Muscle layer of duodenum (tissue), 2 donors: ENCODE results near the gene HSPA12A.
A peak's percentile ranks its signal among the peaks of the same experiment; 100 is the strongest.

Experiments
- H3K27ac ChIP-seq: one replicate; pipeline ENCODE4 v1.7.0; 2013; ENCODE audit warnings: mild to moderate bottlenecking, low read length
- H3K27me3 ChIP-seq: one replicate; pipeline ENCODE4 v1.7.0; 2013; ENCODE audit warnings: low read depth, mild to moderate bottlenecking, control low read depth, low read length
- H3K36me3 ChIP-seq, 2 donors: one replicate each; pipeline ENCODE4 v1.7.0; 2013; ENCODE audit warnings: low read length in 2 of 2, control low read depth in 1 of 2, mild to moderate bottlenecking in 1 of 2; ENCODE audit not compliant: insufficient read depth in 2 of 2, control insufficient read depth in 1 of 2
- H3K4me1 ChIP-seq, 2 donors: one replicate each; pipeline ENCODE4 v1.7.0; 2013; ENCODE audit warnings: low read length in 2 of 2, mild to moderate bottlenecking in 2 of 2, control low read depth in 1 of 2, moderate library complexity in 1 of 2; ENCODE audit not compliant: insufficient read depth in 2 of 2, control insufficient read depth in 1 of 2
- H3K4me3 ChIP-seq, 2 donors: one replicate each; pipeline ENCODE4 v1.7.0; 2013; ENCODE audit warnings: low read length in 2 of 2, low read depth in 1 of 2, mild to moderate bottlenecking in 1 of 2
- H3K9me3 ChIP-seq, 2 donors: one replicate each; pipeline ENCODE4 v1.7.0; 2013; ENCODE audit warnings: low read length in 2 of 2, control low read depth in 1 of 2, mild to moderate bottlenecking in 1 of 2; ENCODE audit not compliant: control insufficient read depth in 1 of 2
- donor health status: healthy.

The HSPA12A gene

GRCh38 chr10:116740971-116741370 lies 1.4 kb downstream of the HSPA12A start:
- Histone ChIP-seq H3K27ac (no peak overlapping the region), H3K4me1 (peaks cover 3 to 10% of the 10 kb centered on the region in 2 donors), H3K9me3 (no peaks in the 10 kb centered on the region), H3K27me3 (peaks cover 4% of the 10 kb centered on the region), H3K4me3 (peak overlapping the region; percentile 52 to 85), H3K36me3 (no peaks in the 10 kb centered on the region)

DNA sequence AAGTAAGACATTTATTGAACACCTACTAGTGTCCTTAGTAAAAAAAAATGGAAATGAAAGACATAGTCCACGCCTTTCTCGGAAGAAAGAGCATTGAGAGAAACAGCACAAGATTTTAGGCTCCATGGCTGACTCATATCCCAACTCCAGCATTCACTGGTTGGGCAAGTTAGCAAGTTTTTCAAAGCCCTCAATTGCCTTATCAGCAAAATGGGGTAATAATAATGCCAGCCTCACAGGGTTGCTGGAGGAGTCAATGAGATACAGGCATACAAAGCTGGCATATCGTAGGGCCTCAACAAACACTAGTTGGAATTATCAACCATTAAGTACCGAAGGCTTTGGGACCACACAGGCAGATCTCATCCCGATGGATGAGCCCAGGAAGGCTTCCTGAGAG lies 4.0 kb downstream of the HSPA12A start:
- Histone ChIP-seq H3K27me3 (peaks cover 3% of the 10 kb centered on the region), H3K4me1 (peaks cover 1 to 10% of the 10 kb centered on the region in 2 donors), H3K36me3 (no peaks in the 10 kb centered on the region), H3K4me3 (no peak overlapping the region), H3K9me3 (no peaks in the 10 kb centered on the region), H3K27ac (no peak overlapping the region)

GRCh38 chr10:116737627-116738327 lies 4.6 kb downstream of the HSPA12A start:
- no peaks in the 10 kb centered on the region for H3K27me3 ChIP-seq
- peaks cover 0 to 10% of the 10 kb centered on the region in 2 donors for H3K4me1 ChIP-seq
- no peak overlapping the region for H3K4me3 ChIP-seq
- H3K36me3 ChIP-seq: no peaks in the 10 kb centered on the region
- no peak overlapping the region for H3K27ac ChIP-seq
- no peaks in the 10 kb centered on the region for H3K9me3 ChIP-seq

- no peaks in the 10 kb centered on the region for H3K27me3 ChIP-seq
- H3K4me1 ChIP-seq: no peaks in the 10 kb centered on the region
- H3K36me3 ChIP-seq: no peaks in the 10 kb centered on the region
- H3K4me3 ChIP-seq: no peak overlapping the region
- H3K27ac ChIP-seq: no peak overlapping the region
- H3K9me3 ChIP-seq: no peaks in the 10 kb centered on the region
These were observed 8.8 kb downstream of the HSPA12A start for GRCh38 chr10:116733566-116733965.

DNA sequence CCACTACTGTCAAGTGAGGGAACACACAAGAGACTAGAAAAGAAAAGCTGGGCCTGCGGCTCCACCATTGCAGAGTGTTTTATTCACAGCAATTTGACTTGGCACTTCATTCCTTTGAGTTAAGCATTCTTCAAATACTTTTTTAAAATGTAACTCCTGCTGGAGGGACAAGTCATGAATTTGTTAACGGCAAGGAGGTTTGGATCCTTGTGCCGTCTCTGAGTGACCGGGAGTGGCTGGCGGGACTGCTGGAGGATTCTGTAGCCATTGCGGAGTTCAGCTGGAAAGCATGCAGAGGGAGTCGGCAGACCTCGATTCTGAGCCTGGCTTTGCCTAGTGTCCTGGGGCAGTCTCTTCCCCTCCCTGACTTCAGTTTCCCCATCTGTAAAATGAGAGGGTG lies 9.8 kb downstream of the HSPA12A start:
- Histone ChIP-seq H3K27me3 (no peaks in the 10 kb centered on the region), H3K4me1 (no peaks in the 10 kb centered on the region), H3K27ac (no peak overlapping the region), H3K4me3 (no peak overlapping the region), H3K36me3 (no peaks in the 10 kb centered on the region), H3K9me3 (no peaks in the 10 kb centered on the region)

GRCh38 chr10:116730464-116731260 lies 11.7 kb downstream of the HSPA12A start:
- H3K9me3 ChIP-seq: no peaks in the 10 kb centered on the region
- H3K36me3 ChIP-seq: no peaks in the 10 kb centered on the region
- no peak overlapping the region for H3K4me3 ChIP-seq
- H3K27ac ChIP-seq: no peak overlapping the region
- peaks cover 0 to 4% of the 10 kb centered on the region in 2 donors for H3K4me1 ChIP-seq
- H3K27me3 ChIP-seq: no peaks in the 10 kb centered on the region

DNA sequence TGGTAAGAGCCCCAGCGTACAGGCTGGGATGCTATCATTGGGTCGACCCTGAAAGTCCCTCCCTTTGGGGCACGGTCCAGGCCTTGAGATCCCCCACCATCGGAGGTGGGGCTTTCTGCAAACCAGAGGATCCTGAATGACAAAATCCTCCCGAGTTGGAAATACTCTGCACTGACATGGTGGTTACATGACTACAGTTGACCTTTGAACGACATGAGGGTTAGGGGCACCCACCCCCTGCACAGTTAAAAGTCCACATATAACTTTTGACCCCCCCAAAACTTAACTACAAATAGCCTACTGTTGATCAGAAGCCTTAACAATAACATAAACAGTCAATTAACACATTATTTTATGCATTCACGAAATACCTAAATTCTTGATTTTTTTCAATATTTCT lies 13.1 kb downstream of the HSPA12A start:
- H3K4me1 ChIP-seq: peaks cover 0 to 4% of the 10 kb centered on the region in 2 donors
- H3K27ac ChIP-seq: no peak overlapping the region
- H3K36me3 ChIP-seq: no peaks in the 10 kb centered on the region
- no peaks in the 10 kb centered on the region for H3K27me3 ChIP-seq
- no peak overlapping the region for H3K4me3 ChIP-seq
- H3K9me3 ChIP-seq: no peaks in the 10 kb centered on the region

DNA sequence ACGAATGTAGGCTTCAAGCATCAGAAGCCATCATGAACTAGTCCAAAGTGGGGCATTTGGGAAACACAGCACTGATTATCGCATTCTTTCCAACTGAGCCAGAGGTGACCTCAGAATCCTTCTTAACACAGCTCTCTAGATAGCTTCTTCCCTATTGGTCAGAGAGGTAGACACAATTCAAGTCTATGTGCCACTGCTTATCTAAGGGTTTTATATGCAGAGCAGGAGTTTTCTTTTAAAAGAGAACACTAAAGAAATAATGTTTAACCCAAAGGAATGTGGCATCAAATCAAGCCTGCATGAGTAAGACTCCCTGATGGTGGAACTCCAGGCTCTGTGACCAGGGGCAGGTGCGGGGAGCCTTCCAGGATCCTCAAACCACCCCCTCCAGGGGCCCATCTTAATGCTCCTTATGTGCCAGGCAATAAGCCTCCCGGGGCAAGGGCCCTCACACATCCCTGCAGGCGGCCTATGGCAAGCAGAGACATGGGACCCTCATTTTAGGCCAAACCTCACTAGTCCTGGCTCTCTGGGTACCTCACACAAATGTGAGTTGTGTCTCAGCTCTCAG lies 13.8 kb downstream of the HSPA12A start:
- H3K36me3 ChIP-seq: no peaks in the 10 kb centered on the region
- no peaks in the 10 kb centered on the region for H3K27me3 ChIP-seq
- peaks cover 0 to 4% of the 10 kb centered on the region in 2 donors for H3K4me1 ChIP-seq
- no peaks in the 10 kb centered on the region for H3K9me3 ChIP-seq
- no peak overlapping the region for H3K4me3 ChIP-seq
- H3K27ac ChIP-seq: no peak overlapping the region

GRCh38 chr10:116723428-116724281 lies 18.7 kb downstream of the HSPA12A start:
- H3K4me3 ChIP-seq: no peak overlapping the region
- no peaks in the 10 kb centered on the region for H3K36me3 ChIP-seq
- no peaks in the 10 kb centered on the region for H3K27me3 ChIP-seq
- H3K9me3 ChIP-seq: no peaks in the 10 kb centered on the region
- H3K27ac ChIP-seq: no peak overlapping the region
- H3K4me1 ChIP-seq: peaks cover 0 to 20% of the 10 kb centered on the region in 2 donors

- H3K27ac ChIP-seq: no peak overlapping the region
- H3K36me3 ChIP-seq: no peaks in the 10 kb centered on the region
- no peaks in the 10 kb centered on the region for H3K27me3 ChIP-seq
- peaks cover 0 to 20% of the 10 kb centered on the region in 2 donors for H3K4me1 ChIP-seq
- no peak overlapping the region for H3K4me3 ChIP-seq
- H3K9me3 ChIP-seq: no peaks in the 10 kb centered on the region
These were observed 19.5 kb downstream of the HSPA12A start for GRCh38 chr10:116722736-116723427.
